ENCODE data around the gene ZCCHC24.

DNA sequence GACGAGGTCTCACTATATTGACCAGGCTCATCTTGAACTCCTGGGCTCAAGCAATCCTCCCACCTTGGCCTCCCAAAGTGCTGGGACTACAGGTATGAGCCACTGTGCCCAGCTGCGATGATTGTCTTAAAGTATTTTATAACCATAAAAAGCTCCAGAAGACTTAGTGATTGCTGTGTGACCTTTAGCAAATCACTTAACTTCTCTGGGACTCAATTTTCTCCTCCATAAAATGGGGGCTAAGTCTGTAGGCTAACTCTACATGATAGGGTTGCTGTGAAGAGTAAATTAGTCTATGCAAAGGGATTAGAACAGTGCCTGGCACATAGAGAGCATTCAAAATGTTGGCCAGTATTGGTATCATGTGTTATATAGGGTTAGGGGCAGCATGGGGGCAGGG lies 55.4 kb downstream of the ZCCHC24 start:
- TF ChIP-seq CTCF (conservative IDR thresholded peaks at IDR 0.05), result no peak
- TF ChIP-seq ZFX (IDR thresholded peaks at IDR 0.05), result no peak
